GM18526 (cell line): ENCODE measurements around the gene SLC39A13.

ENCODE experiments used
- POLR2A ChIP-seq: IDR thresholded peaks from 3 replicates; pipeline ENCODE4 v1.6.1; 2011; ENCODE audit not compliant: insufficient read length; ENCODE audit errors: extremely low read depth

Gene SLC39A13

DNA sequence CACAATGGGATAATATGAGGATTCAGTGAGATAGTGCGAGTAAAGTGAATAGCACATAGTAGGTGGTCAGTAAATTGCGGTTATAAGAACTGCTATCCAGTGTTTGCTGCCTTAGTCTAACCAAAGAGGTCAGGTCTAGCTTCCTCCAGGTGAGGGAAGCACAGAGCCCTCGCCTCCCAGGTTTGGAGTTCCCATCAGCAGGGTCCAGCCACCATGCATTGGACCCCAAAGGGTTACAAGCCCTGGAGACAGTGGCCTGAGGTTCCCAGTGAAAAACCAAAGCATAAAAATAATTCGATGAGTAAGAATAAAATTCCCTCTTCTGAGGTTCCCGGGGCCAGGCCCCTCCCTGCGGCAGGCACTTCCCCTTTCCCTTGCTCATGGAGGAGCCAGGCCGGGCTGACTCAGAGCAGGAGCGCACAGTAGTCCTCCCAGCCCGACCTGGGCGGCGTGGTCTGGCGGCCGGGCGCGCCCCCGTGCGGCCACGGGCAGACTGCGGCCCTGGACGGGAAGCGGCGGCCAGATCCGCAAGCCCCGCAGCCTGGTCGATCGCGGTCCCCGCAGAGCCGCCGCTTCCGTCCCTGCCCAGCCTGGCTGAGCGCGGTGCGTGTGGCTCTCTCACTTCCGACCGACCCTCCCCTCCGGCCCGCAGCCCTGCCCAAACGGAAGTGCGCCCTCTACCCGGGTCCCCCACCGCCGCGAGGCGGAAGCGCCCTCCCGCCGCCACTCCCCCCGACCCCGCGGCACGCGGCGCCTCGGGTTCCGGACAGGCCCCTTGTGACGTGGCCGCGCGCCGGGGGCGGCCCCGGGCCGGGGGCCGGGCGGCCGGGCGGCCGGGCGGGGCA, at the start of gene SLC39A13:
SLC39A13 (plus strand) TSS at position 845 of the 845 bp plus-strand sequence. CDS start 1,505 bp downstream, outside the sequence.
- no peak for TF ChIP-seq POLR2A

DNA sequence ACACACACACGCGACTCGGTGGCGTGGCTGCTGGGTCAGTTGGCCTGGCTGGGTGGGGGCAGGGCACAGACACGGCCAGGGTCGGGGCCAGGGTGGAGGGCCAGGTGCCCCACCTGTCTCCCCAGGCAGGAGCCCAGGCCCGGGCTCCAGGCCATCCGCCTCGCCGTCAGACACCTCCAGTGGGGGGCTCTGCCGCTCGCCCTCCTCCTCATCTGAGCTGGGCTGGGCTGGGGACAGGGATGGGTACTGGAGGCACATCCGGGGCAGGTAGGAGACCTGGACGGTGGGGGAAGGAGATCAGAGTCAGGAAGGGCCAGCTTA, 49.7 kb upstream of the SLC39A13 start:
- no peak for TF ChIP-seq POLR2A

DNA sequence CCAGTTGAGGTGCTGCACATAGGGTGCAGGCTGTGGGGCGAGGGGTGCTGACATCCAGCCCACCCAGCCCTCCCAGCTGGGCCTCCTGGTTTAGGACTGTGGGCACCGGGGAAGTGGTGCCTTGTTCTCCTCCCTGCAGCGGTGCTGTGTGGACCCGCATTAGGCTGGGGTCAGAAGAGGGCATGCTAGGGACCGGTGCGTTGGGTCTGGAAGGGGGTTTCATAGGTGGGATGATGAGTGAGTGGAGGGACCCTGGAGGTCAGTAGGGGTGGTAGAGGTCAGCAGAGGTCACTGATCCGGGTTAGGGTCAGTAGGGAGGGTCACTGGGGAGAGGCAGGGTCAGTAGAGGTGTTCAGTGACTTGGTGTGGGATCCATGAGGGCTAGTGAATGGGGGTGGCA, 49.2 kb upstream of the SLC39A13 start:
- no peak for TF ChIP-seq POLR2A

DNA sequence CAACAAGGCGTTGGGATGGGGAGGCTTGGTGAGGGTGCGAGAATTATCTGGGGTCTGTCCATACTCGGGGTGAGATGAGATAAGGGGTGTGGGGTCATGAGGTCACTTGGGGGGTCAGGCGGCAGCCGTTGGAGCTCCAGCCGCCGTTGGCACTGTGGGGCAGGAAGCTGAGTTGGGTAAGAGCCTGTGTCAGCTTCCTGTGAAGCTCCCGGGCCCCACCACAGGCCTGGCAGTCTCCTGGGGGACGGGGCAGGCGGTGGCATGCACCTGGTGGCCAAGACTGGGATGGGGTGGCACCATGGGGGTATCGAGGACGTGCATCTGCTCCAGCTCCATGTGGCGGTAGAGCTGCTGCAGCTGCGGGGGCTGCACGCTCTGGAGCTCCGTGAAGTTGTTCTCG, 48.8 kb upstream of the SLC39A13 start:
- TF ChIP-seq POLR2A, result no peak

DNA sequence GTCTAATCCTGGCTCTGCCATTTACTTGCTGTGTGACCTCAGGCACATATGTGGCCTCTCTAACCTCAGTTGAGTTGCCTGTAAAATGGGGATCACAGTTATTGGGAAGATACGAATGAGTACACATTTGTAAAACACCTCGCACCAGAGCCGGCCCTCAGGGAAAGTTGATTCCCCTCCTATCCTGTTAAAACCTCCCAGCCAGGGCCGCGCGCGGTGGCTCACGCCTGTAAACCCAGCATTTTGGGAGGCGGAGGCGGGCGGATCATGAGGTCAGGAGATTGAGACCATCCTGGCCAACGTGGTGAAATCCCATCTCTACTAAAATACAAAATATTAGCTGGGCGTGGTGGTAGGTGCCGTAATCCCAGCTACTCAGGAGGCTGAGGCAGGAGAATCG, 48.0 kb upstream of the SLC39A13 start:
- TF ChIP-seq POLR2A, result no peak

DNA sequence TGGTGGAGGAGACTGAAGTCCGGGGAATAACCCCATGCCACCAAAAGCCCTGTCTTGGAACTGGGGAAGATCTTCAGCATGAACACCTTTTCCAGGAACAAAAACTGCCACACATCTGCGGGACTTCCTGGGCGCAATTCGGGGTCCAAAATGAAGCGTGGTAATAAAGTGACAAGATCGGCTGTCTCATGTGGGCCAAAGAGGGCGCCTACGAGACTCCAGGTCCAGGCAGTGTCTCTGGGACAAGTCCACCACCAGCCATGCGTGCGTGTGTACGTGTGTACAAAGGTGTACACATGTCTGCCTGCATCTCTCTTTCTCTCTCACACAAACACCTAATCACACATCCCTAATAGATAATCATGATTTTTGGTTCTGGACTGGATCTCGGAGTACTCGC, 47.0 kb upstream of the SLC39A13 start:
- TF ChIP-seq POLR2A, result no peak

DNA sequence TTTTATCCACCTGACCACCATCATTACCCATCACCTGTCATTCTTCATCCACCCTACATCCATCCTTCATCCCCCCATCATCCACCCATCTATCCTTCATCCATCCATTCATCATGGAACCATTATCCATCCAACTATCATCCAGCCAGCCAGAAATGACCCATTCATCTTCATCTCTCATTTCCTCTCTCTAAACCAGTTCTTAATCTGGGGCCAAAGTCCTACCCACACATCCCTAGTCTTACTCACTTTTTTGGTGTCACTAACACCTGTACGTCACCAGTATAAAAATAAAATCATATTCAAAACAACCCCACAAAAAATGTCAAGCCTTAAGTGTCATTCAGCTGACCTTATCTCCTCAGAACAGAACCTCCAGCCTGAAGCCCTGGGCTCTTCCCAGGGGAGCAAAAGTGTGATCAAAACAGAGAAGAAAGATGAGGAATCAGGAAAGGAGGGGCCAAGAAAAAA, 42.3 kb upstream of the SLC39A13 start:
- TF ChIP-seq POLR2A, result no peak

DNA sequence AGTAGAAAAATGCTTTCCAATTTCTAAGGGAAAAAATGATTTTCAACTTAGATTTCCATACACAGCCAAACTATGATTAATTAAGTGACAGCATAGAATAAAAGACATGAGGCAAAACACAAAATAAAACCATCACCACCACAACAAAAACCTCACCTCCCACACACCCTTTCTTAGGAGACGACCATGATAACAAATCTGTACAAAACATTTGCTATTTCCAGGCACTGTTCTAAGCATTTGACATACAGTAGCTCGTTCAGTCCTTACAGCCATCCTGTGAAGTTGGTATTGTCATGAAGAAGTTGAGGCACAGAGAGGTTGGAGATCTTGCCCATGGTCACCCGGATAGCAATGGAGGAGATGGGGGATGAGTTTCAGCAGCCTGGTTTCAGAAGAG, 38.7 kb upstream of the SLC39A13 start:
- TF ChIP-seq POLR2A, result no peak

DNA sequence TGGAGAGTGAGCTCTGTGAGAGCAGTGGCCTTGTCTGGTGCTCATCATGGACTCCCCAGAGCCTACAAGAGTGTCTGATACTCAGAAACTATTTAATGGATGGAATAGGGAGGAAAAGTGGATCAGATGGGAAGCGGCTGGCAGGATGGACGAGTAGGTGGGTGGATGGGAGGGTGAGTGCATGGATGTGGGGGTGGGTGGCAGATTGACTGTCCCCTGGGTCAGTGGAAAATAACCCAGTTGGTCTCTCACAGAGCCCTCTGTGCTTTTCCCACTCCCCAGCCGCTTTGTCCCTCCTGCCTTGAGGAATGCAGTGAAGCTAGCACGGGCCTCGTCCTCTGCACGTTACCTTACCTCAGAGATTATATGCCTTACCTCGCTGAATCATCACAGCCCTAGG, 36.0 kb upstream of the SLC39A13 start:
- no peak for TF ChIP-seq POLR2A

DNA sequence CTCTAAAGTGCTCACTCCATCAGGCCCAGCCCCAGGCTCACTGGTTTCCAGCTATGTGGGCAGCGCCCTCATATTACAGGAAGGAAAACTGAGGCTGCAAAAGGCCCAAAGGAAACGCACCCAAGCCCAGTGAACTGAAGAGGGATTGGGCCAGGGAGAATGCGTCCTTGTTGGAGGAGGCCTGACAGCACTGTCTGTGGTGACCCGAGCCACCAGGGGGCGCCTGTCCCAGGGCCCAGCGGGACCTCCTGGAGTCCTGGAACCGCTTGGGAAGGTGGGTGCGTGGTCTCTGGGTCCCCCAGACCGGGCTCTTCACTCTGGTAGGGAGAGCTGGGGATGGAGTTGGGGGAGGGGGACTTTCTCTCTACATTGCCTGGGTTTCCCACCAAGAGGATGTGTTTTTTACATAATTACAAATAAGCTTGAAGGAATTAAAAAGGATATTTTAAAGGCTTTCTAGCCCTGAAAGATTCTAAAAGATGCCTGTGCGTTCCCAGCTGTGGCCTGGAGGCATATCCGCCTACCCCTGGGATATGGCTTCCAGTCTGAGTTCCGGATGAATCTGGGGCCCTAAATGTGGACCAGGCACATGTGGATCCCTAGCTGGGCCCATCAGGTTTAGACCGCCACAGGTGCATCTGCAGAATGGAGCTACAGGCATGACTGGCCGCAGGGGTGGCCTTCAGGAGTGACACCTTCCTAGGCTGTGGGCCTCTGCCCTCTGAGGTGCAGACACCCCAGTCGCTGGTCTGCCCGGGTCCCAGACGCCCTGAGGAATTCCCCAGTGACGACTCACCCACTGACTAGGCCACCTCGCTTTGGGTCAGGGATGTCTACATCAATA, 34.3 kb upstream of the SLC39A13 start:
- TF ChIP-seq POLR2A, result no peak

DNA sequence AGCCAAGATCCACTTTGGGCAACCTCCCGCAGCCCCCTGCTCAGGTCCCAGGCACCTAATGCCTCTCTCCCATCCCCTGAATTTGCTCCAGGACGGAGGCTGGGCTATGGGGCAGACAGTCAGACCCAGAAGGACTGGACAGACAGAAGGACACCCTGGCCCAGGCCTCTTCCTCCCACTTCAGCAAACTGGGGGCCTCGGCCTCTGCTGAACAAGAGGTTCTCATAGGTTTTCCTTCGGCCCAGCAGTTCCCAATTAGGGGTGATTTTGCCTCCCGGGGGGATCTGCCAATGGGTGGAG, 33.7 kb upstream of the SLC39A13 start:
- no peak for TF ChIP-seq POLR2A

DNA sequence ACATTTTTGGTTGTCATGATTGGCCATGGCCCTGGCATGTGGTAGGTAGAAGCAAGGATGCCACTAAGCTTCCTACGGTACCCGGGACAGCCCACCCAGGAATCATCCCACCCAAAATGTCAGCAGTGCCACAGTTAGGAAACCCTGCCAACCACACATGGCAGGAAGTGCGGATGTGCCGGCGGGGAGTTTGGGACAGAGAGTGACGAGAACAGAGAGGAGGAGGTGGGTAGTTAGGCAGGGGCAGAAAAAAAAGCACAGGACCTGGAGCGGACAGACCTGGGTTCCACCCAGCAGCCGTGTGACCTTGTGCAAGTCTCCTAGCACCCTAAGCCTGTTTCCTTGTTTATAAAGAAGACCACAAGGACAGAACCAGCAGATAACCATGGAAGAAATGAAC, 33.4 kb upstream of the SLC39A13 start:
- no peak for TF ChIP-seq POLR2A

DNA sequence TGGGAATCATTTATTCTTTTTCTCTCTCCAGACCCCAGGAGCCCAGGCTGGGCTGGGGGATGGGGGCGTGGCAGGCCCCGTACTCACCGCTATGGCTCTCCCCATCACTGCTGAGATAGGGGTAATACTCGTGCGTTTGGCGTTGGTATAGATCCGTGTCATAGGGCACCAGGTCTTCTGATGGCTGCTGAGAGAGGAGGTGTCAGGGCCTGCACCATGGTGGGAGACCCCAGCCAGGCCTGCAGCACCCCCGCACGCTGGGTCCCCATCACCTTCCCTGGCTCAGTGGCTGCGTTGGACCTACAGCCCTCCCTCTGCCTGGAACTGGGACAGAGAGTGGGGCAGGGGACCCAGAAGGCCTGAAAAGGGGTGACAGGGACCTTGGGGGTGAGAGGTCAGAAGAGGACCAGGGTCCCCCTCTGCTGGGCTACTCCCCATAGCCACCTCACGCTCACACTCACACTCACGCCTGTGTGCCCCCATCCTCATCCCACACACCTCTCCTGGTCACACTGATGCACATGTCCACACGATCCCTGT, 32.8 kb upstream of the SLC39A13 start:
- no peak for TF ChIP-seq POLR2A

DNA sequence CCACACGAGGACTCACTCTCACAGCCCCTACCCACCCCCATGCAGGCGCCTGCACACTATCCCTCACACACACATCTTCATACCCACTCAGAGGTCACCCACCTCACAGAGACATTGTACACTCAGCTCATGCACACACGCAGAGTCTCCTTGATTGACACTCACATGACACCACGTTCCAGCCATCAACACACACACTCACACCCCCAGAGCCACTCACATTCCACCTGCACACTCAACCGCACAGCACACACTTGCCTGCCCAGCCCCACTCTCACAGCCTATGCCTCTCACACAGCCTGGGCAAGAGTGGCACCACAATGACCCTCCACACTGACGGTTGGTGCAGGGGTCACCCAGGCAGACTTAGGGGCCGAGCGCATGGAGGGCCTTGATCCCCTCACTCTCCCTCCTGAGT, 32.3 kb upstream of the SLC39A13 start:
- TF ChIP-seq POLR2A, result no peak

DNA sequence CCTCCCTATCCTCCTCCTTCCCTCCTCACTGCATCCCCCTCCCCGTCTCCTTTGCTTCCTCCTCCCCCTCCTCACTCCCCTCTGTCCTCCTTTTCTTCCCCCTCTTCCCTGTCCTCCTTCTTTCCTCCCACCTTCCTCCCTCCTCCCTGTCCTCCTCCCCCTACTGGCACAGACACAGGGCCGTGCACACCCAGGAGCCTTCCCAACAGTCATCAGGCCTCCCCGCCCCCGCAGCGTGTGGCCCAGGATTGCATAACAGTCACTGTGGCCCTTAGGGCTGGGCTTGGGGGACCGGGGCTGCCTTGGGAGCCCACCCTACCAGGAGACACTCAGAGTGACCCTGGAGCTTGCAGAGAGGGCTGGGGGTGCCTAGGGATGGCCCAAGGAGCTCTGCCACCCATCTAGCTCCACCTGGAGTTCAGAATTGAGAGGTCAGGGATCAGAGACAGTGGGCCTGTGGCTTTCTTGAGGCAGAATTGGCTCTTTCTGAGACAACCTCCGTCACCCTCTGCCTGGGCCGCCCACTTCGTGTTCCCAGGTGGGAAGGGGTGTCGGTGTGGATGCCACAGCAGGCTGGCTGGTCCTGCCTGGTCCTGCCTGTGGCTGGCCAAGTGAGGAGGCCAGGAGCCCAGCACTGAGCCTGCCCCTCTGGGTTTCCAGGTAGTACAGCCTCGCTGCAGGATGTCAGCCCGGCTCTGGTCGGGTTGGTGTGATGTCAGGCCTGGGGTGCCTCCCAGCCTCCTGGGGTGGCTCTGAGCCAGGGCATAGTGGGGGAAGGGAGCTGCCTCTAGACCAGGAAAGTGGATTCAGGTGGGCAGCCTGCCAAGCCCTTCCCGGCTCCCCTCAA, 31.6 kb upstream of the SLC39A13 start:
- TF ChIP-seq POLR2A, result no peak
